Amniotic epithelial cell (primary cell): ENCODE data around the gene NHERF2.

Source experiments
- DNase-seq: peaks from one replicate; pipeline ENCODE4 v3.0.0-alpha.2; 2010; ENCODE audit warnings: low read depth

The NHERF2 gene

GRCh38 chr16:2028146-2028545 lies 1.4 kb downstream of the NHERF2 start:
- no peak for DNase-seq

GRCh38 chr16:2028620-2029220 lies 2.0 kb downstream of the NHERF2 start:
- DNase-seq: no peak

DNA sequence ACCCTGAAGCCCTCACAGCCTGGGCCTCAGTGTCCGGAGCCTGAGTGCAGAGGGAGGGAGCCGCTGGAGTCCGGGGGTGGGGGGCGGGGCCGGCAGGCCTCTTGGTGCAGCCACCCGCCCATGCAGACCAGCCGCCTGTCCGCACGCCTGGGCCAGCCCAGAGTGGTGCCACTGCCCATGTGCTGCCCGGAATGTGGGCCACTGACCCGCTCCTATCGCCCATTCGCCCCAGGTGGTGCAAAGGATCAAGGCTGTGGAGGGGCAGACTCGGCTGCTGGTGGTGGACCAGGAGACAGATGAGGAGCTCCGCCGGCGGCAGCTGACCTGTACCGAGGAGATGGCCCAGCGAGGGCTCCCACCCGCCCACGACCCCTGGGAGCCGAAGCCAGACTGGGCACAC lies 2.6 kb downstream of the NHERF2 start:
- DNase-seq: no peak

GRCh38 chr16:2030036-2030435 lies 3.3 kb downstream of the NHERF2 start:
- DNase-seq: no peak

DNA sequence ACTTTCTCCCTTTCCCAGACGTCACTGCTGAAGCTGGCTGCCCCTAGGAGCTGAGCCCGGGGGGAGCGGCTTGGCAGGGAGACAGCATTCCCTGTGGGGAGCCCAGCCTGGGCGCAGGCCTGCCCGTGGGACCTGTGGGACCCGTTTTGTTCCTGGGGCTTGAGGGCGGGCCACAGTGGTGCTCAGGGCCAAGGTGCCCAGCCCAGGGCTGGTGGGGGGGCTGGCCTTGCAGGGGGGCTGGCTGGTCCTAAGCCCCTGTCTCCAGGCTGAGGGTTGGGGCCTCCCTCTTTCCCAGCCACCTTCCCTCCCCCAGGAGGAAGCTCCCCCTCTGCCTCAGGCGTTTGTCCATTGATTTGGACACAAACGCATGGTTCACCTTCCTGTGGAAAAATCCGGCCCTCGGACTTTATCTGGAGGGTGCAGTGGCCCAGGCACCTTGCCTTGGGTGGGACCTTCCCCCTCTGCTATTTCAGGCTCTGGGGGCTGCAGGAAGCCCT lies 4.4 kb downstream of the NHERF2 start:
- no peak for DNase-seq

DNA sequence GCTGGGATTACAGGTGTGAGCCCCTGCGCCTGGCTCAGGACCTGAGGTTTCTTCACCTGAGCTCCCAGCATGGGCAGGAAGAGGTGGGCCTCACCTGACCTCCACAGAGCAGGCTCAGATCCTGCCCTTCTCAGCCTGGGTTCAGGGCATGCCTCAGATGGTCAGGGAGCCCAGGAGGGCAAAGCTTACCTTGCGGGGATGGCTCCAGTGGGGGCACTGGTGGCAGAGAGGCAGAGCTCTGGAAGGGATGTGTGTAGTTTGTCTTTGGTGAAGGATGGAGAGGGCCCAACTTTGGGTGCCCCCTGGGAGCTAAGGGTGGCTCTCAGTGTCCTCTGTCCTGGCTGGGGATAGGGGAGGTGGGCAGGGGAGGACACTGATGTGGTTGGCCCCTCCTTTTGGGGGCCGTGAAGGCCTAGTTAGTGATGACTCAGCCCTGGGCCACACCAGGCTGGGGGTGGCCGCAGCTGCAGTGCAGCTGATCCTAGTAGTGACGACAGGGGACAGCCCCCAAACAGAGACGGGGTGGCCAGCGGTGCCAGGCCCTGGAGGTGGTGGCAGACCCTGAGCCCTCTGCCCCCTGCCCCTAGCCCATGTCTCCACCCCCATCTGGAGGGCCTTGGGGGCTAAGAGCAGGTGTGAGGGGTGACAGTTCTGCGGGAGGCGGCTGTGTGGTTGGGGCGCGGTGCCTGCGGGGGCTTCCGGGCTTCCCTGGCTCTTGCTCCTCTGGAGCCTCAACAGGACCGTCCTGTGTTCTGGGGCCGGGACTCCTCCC lies 5.8 kb downstream of the NHERF2 start:
- no peak for DNase-seq

DNA sequence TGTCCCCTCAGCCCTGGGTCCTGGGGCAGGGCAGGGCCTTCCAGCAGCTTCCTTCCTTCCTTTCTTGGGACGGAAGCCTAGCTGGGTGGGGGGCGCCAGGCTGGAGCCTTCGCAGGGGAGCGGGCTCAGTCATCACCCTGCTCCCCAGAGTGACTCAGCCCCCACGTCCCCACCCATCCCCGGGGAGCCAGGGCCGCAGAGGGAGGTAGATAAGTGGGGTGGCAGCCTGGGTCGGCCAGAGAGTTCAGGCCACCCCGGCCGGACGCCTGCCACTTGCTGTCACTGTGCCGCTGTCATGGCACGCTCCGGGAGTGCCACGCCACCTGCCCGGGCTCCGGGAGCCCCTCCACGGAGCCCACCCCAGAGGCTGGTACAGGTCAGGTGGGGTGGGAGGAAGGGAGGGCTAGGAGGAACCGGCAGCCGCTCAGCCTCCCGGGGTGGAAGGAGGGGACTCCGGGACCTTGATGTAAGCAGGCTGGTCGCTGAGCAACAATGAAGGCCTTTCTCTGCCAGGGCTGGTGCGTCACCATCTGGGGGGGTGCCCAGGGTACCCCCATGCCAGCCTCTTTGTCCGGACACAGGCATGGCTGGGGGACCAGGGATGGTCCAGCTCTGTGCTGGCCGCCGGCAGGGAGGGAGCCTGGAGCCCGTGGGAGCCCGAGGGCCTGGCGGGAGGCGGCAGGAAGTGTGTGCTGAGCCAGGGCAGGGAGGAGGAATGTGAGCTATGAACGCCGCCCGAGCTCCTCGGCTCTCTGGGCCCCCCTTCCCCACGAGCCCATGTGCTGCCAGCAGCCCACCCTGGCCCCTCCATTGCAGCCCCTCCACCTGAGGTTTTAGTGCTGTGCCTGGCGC lies 6.6 kb downstream of the NHERF2 start:
- peak; percentile 54 for DNase-seq

GRCh38 chr16:2033909-2034695 lies 7.4 kb downstream of the NHERF2 start:
- peak; percentile 38 for DNase-seq

- DNase-seq: no peak
These were observed 8.2 kb downstream of the NHERF2 start for GRCh38 chr16:2034696-2035430.

- peak; percentile 80 for DNase-seq
These were observed 8.9 kb downstream of the NHERF2 start for GRCh38 chr16:2035431-2036199.

DNA sequence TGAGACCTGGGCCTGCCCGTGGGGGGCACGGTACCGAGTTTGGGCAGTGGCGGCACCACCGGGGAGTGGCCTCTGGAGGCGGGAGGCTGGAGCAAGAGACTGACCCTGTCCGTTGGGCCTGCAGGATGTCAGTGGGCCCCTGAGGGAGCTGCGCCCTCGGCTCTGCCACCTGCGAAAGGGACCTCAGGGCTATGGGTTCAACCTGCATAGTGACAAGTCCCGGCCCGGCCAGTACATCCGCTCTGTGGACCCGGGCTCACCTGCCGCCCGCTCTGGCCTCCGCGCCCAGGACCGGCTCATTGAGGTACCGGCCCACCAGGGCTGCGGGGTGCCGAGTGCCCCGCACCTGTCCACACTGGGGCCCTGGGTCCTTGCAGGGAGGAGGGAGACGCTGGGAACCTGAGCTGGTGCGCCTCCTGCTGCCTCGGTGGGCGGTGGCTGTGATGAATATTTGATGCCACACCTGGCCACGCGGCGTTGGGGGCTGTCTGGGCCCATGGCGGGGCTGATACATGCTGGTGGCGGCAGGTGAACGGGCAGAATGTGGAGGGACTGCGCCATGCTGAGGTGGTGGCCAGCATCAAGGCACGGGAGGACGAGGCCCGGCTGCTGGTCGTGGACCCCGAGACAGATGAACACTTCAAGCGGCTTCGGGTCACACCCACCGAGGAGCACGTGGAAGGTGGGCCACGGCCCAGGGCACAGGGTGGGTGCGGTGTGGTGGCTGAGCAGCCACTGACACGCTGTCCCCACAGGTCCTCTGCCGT lies 9.7 kb downstream of the NHERF2 start:
- DNase-seq: no peak

DNA sequence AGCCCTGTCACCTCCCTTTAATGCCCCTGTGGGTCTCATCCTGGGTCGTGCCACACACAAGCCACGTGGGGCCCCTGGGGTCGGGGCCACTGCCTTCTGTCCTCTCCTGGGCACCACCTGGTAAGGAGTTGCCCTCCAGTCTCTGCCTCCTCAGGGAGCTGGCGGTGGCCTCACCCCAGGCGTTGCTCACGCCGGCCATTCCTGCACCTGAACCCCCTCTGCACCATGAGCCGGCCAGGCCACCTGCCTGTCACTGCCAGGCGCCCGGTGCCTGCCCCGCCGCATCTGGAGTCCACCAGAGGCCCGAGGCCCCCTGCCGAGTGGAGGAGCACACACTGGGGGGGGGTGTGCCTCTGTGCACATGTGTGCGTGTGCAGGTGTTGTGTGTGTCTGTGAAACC lies 10.4 kb downstream of the NHERF2 start:
- DNase-seq: no peak

- no peak for DNase-seq
These were observed 11.1 kb downstream of the NHERF2 start for GRCh38 chr16:2037647-2038381.

- no peak for DNase-seq
These were observed 11.9 kb downstream of the NHERF2 start for GRCh38 chr16:2038382-2039231.

GRCh38 chr16:2039274-2040031 lies 12.8 kb downstream of the NHERF2 start:
- peak; percentile 42 for DNase-seq

GRCh38 chr16:2040041-2040786 lies 13.5 kb downstream of the NHERF2 start:
- no peak for DNase-seq
